Nephron (organoid): ENCODE data around the gene COX19.
A peak's percentile ranks its signal among the peaks of the same experiment; 100 is the strongest.

Experiments
- H3K27ac Mint-ChIP-seq, 3 experiments: 2 replicates each; pipeline ENCODE4 v1.8.0; 2020; ENCODE audit warnings: mixed read lengths in 3 of 3, mild to moderate bottlenecking in 2 of 3, moderate library complexity in 1 of 3
- H3K27me3 Mint-ChIP-seq: 2 replicates; pipeline ENCODE4 v1.8.0; 2021; ENCODE audit warnings: low read depth, mild to moderate bottlenecking, moderate library complexity, mixed read lengths
- H3K36me3 Mint-ChIP-seq: 2 replicates; pipeline ENCODE4 v1.8.0; 2020; ENCODE audit warnings: low read depth, mixed read lengths
- H3K4me1 Mint-ChIP-seq: 2 replicates; pipeline ENCODE4 v1.8.0; 2020; ENCODE audit warnings: mixed read lengths
- H3K4me3 Mint-ChIP-seq, 3 experiments: 2 replicates each; pipeline ENCODE4 v1.8.0; 2020; ENCODE audit warnings: mild to moderate bottlenecking in 3 of 3, mixed read lengths in 3 of 3, moderate library complexity in 2 of 3
- H3K9me3 Mint-ChIP-seq: 2 replicates; pipeline ENCODE4 v1.8.0; 2020; ENCODE audit warnings: mixed read lengths
- CTCF ChIP-seq, 3 experiments: fragments of 200-600 bp; sonication (generic); IDR thresholded peaks; one replicate each; pipeline ENCODE4 v1.5.0; 2021; ENCODE audit warnings: antibody characterized with exemption in 3 of 3; ENCODE audit not compliant: unreplicated experiment in 3 of 3

COX19 gene

GRCh38 chr7:967361-968082, 7.8 kb downstream of the COX19 start:
- no peaks in the 10 kb centered on the region for H3K9me3 Mint-ChIP-seq
- peak overlapping the region in 1 of 3 experiments; percentile 22 for H3K4me3 Mint-ChIP-seq
- H3K27ac Mint-ChIP-seq, result no peak overlapping the region
- H3K4me1 Mint-ChIP-seq, result peaks cover 28% of the 10 kb centered on the region
- H3K36me3 Mint-ChIP-seq, result peaks cover 29% of the 10 kb centered on the region
- H3K27me3 Mint-ChIP-seq, result no peaks in the 10 kb centered on the region
- TF ChIP-seq CTCF (IDR thresholded peaks at IDR 0.05; ENCODE audit: unreplicated experiment in 3 of 3), result no peak

DNA sequence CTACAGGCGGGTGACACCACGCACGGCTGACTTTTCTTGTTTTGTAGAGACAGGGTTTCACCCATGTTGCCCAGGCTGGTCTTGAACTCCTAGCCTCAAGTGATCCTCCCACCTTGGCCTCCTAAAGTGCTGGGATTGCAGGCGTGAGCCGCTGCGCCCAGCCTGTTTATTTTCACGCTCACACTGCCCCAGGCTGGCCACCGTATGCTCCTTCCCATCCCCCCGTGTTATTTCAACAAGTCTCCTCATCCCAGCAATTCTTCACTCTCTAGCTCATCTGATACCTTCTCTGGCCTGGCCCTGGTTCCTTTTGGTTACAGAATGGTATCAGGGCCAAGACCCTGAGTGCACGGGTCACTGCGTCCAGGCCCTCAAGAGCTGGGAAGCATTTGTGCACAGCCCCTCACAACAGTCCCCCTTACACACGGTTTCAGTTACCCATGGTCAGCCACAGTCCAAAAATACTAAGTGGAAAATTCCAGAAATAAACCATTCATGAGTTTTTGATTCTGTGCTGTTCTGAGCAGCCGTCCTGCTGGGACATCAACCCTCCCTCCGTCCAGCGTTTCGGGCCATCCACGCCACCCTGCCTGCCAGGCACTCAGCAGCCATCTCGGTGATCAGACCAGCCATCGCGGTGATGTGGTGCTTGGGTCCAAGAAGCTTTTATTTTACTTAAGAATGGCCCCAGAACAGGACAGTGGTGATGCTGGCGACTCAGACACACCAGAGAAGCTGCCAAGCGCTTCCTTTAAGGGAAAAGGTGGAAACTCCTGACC, 8.9 kb downstream of the COX19 start:
- peaks cover 22% of the 10 kb centered on the region for H3K36me3 Mint-ChIP-seq
- TF ChIP-seq CTCF (IDR thresholded peaks at IDR 0.05; ENCODE audit: unreplicated experiment in 3 of 3), result no peak
- peaks cover 23% of the 10 kb centered on the region for H3K4me1 Mint-ChIP-seq
- no peak overlapping the region for H3K4me3 Mint-ChIP-seq
- H3K27ac Mint-ChIP-seq, result peak overlapping the region in 2 of 3 experiments; percentile 1 to 28
- no peaks in the 10 kb centered on the region for H3K27me3 Mint-ChIP-seq
- no peaks in the 10 kb centered on the region for H3K9me3 Mint-ChIP-seq

DNA sequence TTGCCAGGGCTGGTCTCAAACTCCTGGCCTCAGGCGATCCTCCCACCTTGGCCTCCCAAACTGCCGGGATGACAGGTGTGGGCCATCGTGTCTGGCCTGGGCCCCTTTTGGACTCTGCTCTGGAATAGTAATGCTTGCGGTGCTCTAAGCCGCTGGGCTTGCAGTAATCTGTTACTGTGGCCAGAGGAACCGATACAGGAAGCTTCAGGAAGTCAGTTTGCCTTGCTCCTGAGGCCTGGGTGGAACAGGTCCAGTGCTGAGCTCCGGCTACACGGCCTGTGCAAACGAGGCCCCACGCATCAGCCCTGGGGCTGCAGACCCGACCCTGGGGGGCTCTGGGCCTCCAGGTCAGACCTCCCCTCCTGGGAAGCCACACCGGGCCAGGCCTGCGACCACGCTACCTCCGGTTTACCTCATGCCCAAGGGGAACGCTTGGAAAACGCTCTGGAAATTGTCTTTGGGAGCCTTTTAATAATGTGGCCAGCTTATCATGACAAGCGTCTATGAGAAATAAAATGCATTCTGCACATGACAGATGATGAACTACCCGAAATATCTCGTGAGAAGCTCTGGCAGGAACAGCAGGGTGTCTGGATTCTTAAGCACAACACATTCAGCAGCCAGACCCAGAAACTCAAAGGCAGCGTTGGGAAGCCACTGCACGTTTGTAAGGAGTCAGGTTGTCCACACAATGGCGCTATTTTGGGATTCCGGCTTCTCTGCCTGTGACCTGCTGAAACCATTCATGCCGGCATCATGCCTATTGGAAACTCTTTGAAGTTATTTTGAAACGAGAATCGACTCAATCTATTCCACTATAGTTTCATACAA, 10.7 kb downstream of the COX19 start:
- peaks cover 5% of the 10 kb centered on the region for H3K27me3 Mint-ChIP-seq
- TF ChIP-seq CTCF (IDR thresholded peaks at IDR 0.05; ENCODE audit: unreplicated experiment in 3 of 3), result no peak
- H3K36me3 Mint-ChIP-seq, result peaks cover 13% of the 10 kb centered on the region
- H3K4me3 Mint-ChIP-seq, result peak overlapping the region in 1 of 3 experiments; percentile 39
- H3K9me3 Mint-ChIP-seq, result no peaks in the 10 kb centered on the region
- H3K4me1 Mint-ChIP-seq, result peaks cover 28% of the 10 kb centered on the region
- H3K27ac Mint-ChIP-seq, result peak overlapping the region in 2 of 3 experiments; percentile 60 to 73

- Mint-ChIP-seq H3K4me3 (no peak overlapping the region), H3K27me3 (peaks cover 12% of the 10 kb centered on the region), H3K4me1 (peaks cover 28% of the 10 kb centered on the region), H3K27ac (no peak overlapping the region), H3K9me3 (no peaks in the 10 kb centered on the region), H3K36me3 (peaks cover 11% of the 10 kb centered on the region)
- no peak for TF ChIP-seq CTCF (IDR thresholded peaks at IDR 0.05; ENCODE audit: unreplicated experiment in 3 of 3)
These were observed 11.9 kb downstream of the COX19 start for GRCh38 chr7:963236-964078.

DNA sequence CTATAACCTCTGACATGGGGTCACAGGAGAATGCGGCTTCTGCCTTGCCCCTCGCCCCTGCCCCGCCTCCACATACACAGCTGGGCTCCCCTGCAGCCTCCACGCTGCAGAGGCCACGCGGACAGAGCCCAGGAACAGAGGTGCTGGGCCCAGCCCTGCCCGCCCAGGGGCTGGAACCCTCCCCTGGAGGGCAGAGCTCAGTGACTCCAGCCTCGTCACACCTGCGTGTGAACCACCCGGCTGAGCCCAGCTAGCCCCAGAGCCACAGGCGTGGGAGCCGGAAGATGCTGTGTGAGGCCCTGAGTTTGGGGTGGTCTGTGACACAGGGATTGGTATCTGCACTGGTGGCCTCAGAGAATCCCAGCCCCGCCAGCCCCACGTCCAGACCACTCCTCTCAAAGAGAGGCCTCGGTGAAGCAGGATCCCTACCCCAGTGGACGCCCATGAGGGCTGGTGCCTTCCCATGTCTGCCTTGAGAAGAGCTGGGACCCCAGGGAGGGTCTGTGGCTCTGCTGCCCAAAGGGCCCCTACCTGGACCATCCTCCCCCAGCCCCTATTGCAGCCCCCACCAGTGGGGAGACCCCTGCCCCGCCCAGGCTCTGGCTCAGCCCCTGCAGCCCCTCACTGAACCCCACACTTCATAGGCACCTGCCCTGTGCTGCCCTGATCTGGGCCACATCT, 12.8 kb downstream of the COX19 start:
- Mint-ChIP-seq H3K4me3 (no peak overlapping the region), H3K27ac (no peak overlapping the region), H3K9me3 (no peaks in the 10 kb centered on the region), H3K27me3 (peaks cover 12% of the 10 kb centered on the region), H3K4me1 (peaks cover 28% of the 10 kb centered on the region), H3K36me3 (peaks cover 4% of the 10 kb centered on the region)
- no peak for TF ChIP-seq CTCF (IDR thresholded peaks at IDR 0.05; ENCODE audit: unreplicated experiment in 3 of 3)
